Peyer's patch (tissue), 4 donors: ENCODE measurements around the gene FOLR2. TPM values are rescaled to one million over a fixed set of nuclear protein-coding genes. Genes with fewer than 3 reads are reported as not detected.
A peak's percentile ranks its signal among the peaks of the same experiment; 100 is the strongest.

Experiments
- DNase-seq, 3 donors: peaks; one replicate each; pipeline ENCODE4 v3.0.0-alpha.2; 2017 to 2019
- H3K27ac ChIP-seq, 4 donors: fragments of 200-600 bp; sonication (generic); one replicate each; pipeline ENCODE4 v1.5.1; 2016 to 2019
- H3K27me3 ChIP-seq, 2 donors: fragments of 200-600 bp; sonication (generic); one replicate each; pipeline ENCODE4 v1.5.1; 2019
- H3K36me3 ChIP-seq, 3 donors: fragments of 200-600 bp; sonication (generic); one replicate each; pipeline ENCODE4 v1.5.1; 2016 to 2019
- H3K4me1 ChIP-seq, 4 donors: fragments of 200-600 bp; sonication (generic); one replicate each; pipeline ENCODE4 v1.5.1; 2016 to 2019
- H3K4me3 ChIP-seq, 4 donors: fragments of 200-600 bp; sonication (generic); 1 replicate in 3 of 4; 2 replicates in 1 of 4; pipeline ENCODE4 v1.5.1; 2016 to 2019; ENCODE audit warnings: mild to moderate bottlenecking in 1 of 4
- H3K9me3 ChIP-seq, 4 donors: fragments of 200-600 bp; sonication (generic); one replicate each; pipeline ENCODE4 v1.5.1; 2016 to 2019; ENCODE audit warnings: mild to moderate bottlenecking in 1 of 4
- CTCF ChIP-seq, 6 experiments: fragments of 450-650 bp in 4 of 6; fragments of 200-600 bp in 2 of 6; sonication (generic) in 1 of 6; IDR thresholded peaks; one replicate each; pipeline ENCODE4 v1.5.1; 2017 to 2019; ENCODE audit warnings: antibody characterized with exemption in 6 of 6, mild to moderate bottlenecking in 3 of 6, moderate library complexity in 1 of 6
- POLR2A ChIP-seq, 2 donors: fragments of 450-650 bp; IDR thresholded peaks; one replicate each; pipeline ENCODE4 v1.5.1; 2017; ENCODE audit warnings: antibody characterized with exemption in 2 of 2, mild to moderate bottlenecking in 2 of 2, moderate library complexity in 2 of 2
- total RNA-seq, 4 donors: library from RNA; depleted of rRNA; stranded (reverse); fragments of >200 nt; gene quantifications; one replicate each; pipeline ENCODE4 v1.1.0, GENCODE V29; 2016

Gene FOLR2
- total RNA-seq, 4 donors from 2014 or later, result 3.5 to 15.8 (median 8.0) TPM; not detected in 1

- TF ChIP-seq CTCF (IDR thresholded peaks at IDR 0.05) (no peak), POLR2A (IDR thresholded peaks at IDR 0.05) (no peak)
- no peaks in the 10 kb centered on the region for H3K9me3 ChIP-seq
- no peak overlapping the region for H3K27ac ChIP-seq
- H3K4me3 ChIP-seq, result no peak overlapping the region
- peaks cover 0 to 19% (median 0%) of the 10 kb centered on the region in 4 donors for H3K4me1 ChIP-seq
- DNase-seq, result peak in 2 of 3 donors; percentile 8 to 42
- no peaks in the 10 kb centered on the region for H3K27me3 ChIP-seq
- H3K36me3 ChIP-seq, result peaks cover 0 to 78% (median 0%) of the 10 kb centered on the region in 3 donors
These were observed 14.3 kb downstream of the FOLR2 start for GRCh38 chr11:72230764-72231365.

GRCh38 chr11:72231396-72232259 lies 15.0 kb downstream of the FOLR2 start:
- no peak overlapping the region for H3K27ac ChIP-seq
- peak in 1 of 3 donors; percentile 40 for DNase-seq
- H3K36me3 ChIP-seq, result peaks cover 0 to 86% (median 0%) of the 10 kb centered on the region in 3 donors

GRCh38 chr11:72232260-72233055 lies 15.9 kb downstream of the FOLR2 start:
- peaks cover 0 to 14% (median 0%) of the 10 kb centered on the region in 4 donors for H3K4me1 ChIP-seq
- H3K9me3 ChIP-seq, result no peaks in the 10 kb centered on the region
- peaks cover 0 to 94% (median 0%) of the 10 kb centered on the region in 3 donors for H3K36me3 ChIP-seq
- no peaks in the 10 kb centered on the region for H3K27me3 ChIP-seq
- no peak overlapping the region for H3K4me3 ChIP-seq
- DNase-seq, result peak in 1 of 3 donors; percentile 44
- H3K27ac ChIP-seq, result no peak overlapping the region
- TF ChIP-seq CTCF (IDR thresholded peaks at IDR 0.05), result no peak
- no peak for TF ChIP-seq POLR2A (IDR thresholded peaks at IDR 0.05)

More at GRCh38 chr11:72231396-72232259, 15.0 kb downstream of the FOLR2 start:
- Histone ChIP-seq H3K9me3 (no peaks in the 10 kb centered on the region), H3K27me3 (no peaks in the 10 kb centered on the region), H3K4me3 (no peak overlapping the region), H3K4me1 (peaks cover 0 to 12% (median 0%) of the 10 kb centered on the region in 4 donors)
- no peak for TF ChIP-seq CTCF (IDR thresholded peaks at IDR 0.05)

- H3K4me3 ChIP-seq, result no peak overlapping the region
- H3K27ac ChIP-seq, result no peak overlapping the region
- peaks cover 0 to 100% (median 0%) of the 10 kb centered on the region in 3 donors for H3K36me3 ChIP-seq
- no peak for TF ChIP-seq POLR2A (IDR thresholded peaks at IDR 0.05)
- no peak for TF ChIP-seq CTCF (IDR thresholded peaks at IDR 0.05)
- no peaks in the 10 kb centered on the region for H3K27me3 ChIP-seq
- peak in 1 of 3 donors; percentile 39 for DNase-seq
- no peaks in the 10 kb centered on the region for H3K9me3 ChIP-seq
- peaks cover 0 to 21% (median 0%) of the 10 kb centered on the region in 4 donors for H3K4me1 ChIP-seq
These were observed 16.6 kb downstream of the FOLR2 start for GRCh38 chr11:72233056-72233772.
